Measurements from ENCODE around the gene BEND6. TPM values are rescaled to one million over a fixed set of nuclear protein-coding genes. Genes with fewer than 3 reads are reported as not detected.

Gene BEND6
- total and polyA plus RNA-seq, 2 donors (not counting 1 experiment from before 2014, with no cell fraction given): 9.7 to 12.6 TPM

- Histone ChIP-seq H3K79me2 (ENCODE audit: control insufficient read depth, insufficient read depth, low read length) (no peaks in the 10 kb centered on the region), H3K4me1 (ENCODE audit: control insufficient read depth, extremely low read depth, insufficient read depth, low read length) (no peaks in the 10 kb centered on the region), H3K27me3 (ENCODE audit: control insufficient read depth, insufficient read depth, low read length) (no peaks in the 10 kb centered on the region), H3K9ac (ENCODE audit: insufficient read depth, low read length) (no peak overlapping the region), H2AFZ (ENCODE audit: low read length) (no peak overlapping the region), H3K9me3 (ENCODE audit: control insufficient read depth, insufficient read depth, low read depth, low read length) (no peaks in the 10 kb centered on the region), H3K4me3 (replicated peaks in 1 of 4; ENCODE audit: control extremely low read depth in 1 of 4, insufficient read depth in 1 of 4, low read depth in 3 of 4, low read length in 4 of 4) (no peak overlapping the region), H4K20me1 (ENCODE audit: control insufficient read depth, extremely low read depth, insufficient read depth, low read length) (no peaks in the 10 kb centered on the region), H3K36me3 (ENCODE audit: control insufficient read depth, insufficient read depth, low read length) (no peaks in the 10 kb centered on the region), H3K4me2 (ENCODE audit: extremely low read depth, insufficient read depth, low read length) (no peak overlapping the region), H3K27ac (ENCODE audit: insufficient read depth, low read length) (no peak overlapping the region)
- TF ChIP-seq CTCF (conservative IDR thresholded peaks at IDR 0.05 in 1 of 2, IDR thresholded peaks at IDR 0.05 in 1 of 2; ENCODE audit: low read depth in 1 of 2, low read length in 2 of 2) (no peak), EZH2 (IDR thresholded peaks at IDR 0.05; ENCODE audit: low read length, missing control alignments) (no peak)
- no peak for DNase-seq (ENCODE audit: low read depth in 2 of 2)
These were observed 74.3 kb downstream of the BEND6 start for GRCh38 chr6:57029213-57029612.

- Histone ChIP-seq H3K36me3 (ENCODE audit: control insufficient read depth, insufficient read depth, low read length) (no peaks in the 10 kb centered on the region), H3K9me3 (ENCODE audit: control insufficient read depth, insufficient read depth, low read depth, low read length) (no peaks in the 10 kb centered on the region), H3K4me1 (ENCODE audit: control insufficient read depth, extremely low read depth, insufficient read depth, low read length) (no peaks in the 10 kb centered on the region), H3K4me2 (ENCODE audit: extremely low read depth, insufficient read depth, low read length) (no peak overlapping the region), H3K27ac (ENCODE audit: insufficient read depth, low read length) (no peak overlapping the region), H2AFZ (ENCODE audit: low read length) (no peak overlapping the region), H3K9ac (ENCODE audit: insufficient read depth, low read length) (no peak overlapping the region), H3K27me3 (ENCODE audit: control insufficient read depth, insufficient read depth, low read length) (no peaks in the 10 kb centered on the region), H3K4me3 (replicated peaks in 1 of 4; ENCODE audit: control extremely low read depth in 1 of 4, insufficient read depth in 1 of 4, low read depth in 3 of 4, low read length in 4 of 4) (no peak overlapping the region), H3K79me2 (ENCODE audit: control insufficient read depth, insufficient read depth, low read length) (no peaks in the 10 kb centered on the region), H4K20me1 (ENCODE audit: control insufficient read depth, extremely low read depth, insufficient read depth, low read length) (no peaks in the 10 kb centered on the region)
- TF ChIP-seq CTCF (conservative IDR thresholded peaks at IDR 0.05 in 1 of 2, IDR thresholded peaks at IDR 0.05 in 1 of 2; ENCODE audit: low read depth in 1 of 2, low read length in 2 of 2): no peak
- no peak for TF ChIP-seq EZH2 (IDR thresholded peaks at IDR 0.05; ENCODE audit: low read length, missing control alignments)
- no peak for DNase-seq (ENCODE audit: low read depth in 2 of 2)
These were observed 78.3 kb downstream of the BEND6 start for GRCh38 chr6:57033228-57033627.

- Histone ChIP-seq H3K4me2 (ENCODE audit: extremely low read depth, insufficient read depth, low read length) (no peak overlapping the region), H3K4me1 (ENCODE audit: control insufficient read depth, extremely low read depth, insufficient read depth, low read length) (no peaks in the 10 kb centered on the region), H3K27ac (ENCODE audit: insufficient read depth, low read length) (no peak overlapping the region), H3K36me3 (ENCODE audit: control insufficient read depth, insufficient read depth, low read length) (no peaks in the 10 kb centered on the region), H3K79me2 (ENCODE audit: control insufficient read depth, insufficient read depth, low read length) (no peaks in the 10 kb centered on the region), H3K4me3 (replicated peaks in 1 of 4; ENCODE audit: control extremely low read depth in 1 of 4, insufficient read depth in 1 of 4, low read depth in 3 of 4, low read length in 4 of 4) (no peak overlapping the region), H4K20me1 (ENCODE audit: control insufficient read depth, extremely low read depth, insufficient read depth, low read length) (no peaks in the 10 kb centered on the region), H3K9me3 (ENCODE audit: control insufficient read depth, insufficient read depth, low read depth, low read length) (no peaks in the 10 kb centered on the region), H3K27me3 (ENCODE audit: control insufficient read depth, insufficient read depth, low read length) (no peaks in the 10 kb centered on the region), H2AFZ (ENCODE audit: low read length) (no peak overlapping the region), H3K9ac (ENCODE audit: insufficient read depth, low read length) (no peak overlapping the region)
- TF ChIP-seq CTCF (conservative IDR thresholded peaks at IDR 0.05 in 1 of 2, IDR thresholded peaks at IDR 0.05 in 1 of 2; ENCODE audit: low read depth in 1 of 2, low read length in 2 of 2): no peak
- TF ChIP-seq EZH2 (IDR thresholded peaks at IDR 0.05; ENCODE audit: low read length, missing control alignments): no peak
- DNase-seq (ENCODE audit: low read depth in 2 of 2): no peak
These were observed 80.6 kb downstream of the BEND6 start for GRCh38 chr6:57035549-57035948.
